ENCODE measurements around the gene CEMIP2. TPM values are rescaled to one million over a fixed set of nuclear protein-coding genes. Genes with fewer than 3 reads are reported as not detected.

Gene CEMIP2
- total RNA-seq, 1 experiment from 2014 or later, result 0.07 TPM

Other genes starting within 250 kb of the CEMIP2 start
- 3.9 and 12.9 TPM in 2 replicates for gene ABHD17B, start 142.7 kb upstream of the CEMIP2 start, total RNA-seq (2014; rRNA removed; shearing (Covaris generic); ENCODE audit: low replicate concordance)
- 6.0 and 9.2 TPM in 2 replicates for gene C9orf85, start 143.1 kb upstream of the CEMIP2 start, total RNA-seq (2014; rRNA removed; shearing (Covaris generic); ENCODE audit: low replicate concordance)

Data from Karpas-422 (cell line).